ENCODE data around the gene TMC5. TPM values are rescaled to one million over a fixed set of nuclear protein-coding genes. Genes with fewer than 3 reads are reported as not detected.

The TMC5 gene
- total RNA-seq, 1 experiment from 2014 or later, result 3.5 TPM

GRCh38 chr16:19512297-19512696 lies 94.6 kb downstream of the TMC5 start:
- no peak overlapping the region for H3K4me3 ChIP-seq (ENCODE audit: low read depth, low read length, poor library complexity, severe bottlenecking)
- H3K36me3 ChIP-seq (ENCODE audit: insufficient read depth, low read length, poor library complexity, severe bottlenecking), result peaks cover 34% of the 10 kb centered on the region
- H3K27me3 ChIP-seq (replicated peaks; ENCODE audit: insufficient read depth, low read depth, low read length, poor library complexity), result no peaks in the 10 kb centered on the region
- H3K9me3 ChIP-seq (ENCODE audit: low read depth, low read length, poor library complexity, severe bottlenecking), result no peaks in the 10 kb centered on the region
- no peak for DNase-seq (ENCODE audit: low spot score)
- no peak for TF ChIP-seq CTCF (conservative IDR thresholded peaks at IDR 0.05; ENCODE audit: low read depth, low read length)
- TF ChIP-seq EZH2 (IDR thresholded peaks at IDR 0.05; ENCODE audit: borderline replicate concordance, low read depth, low read length, poor library complexity, severe bottlenecking), result no peak
- intact Hi-C loops (cut with micrococcal nuclease; ENCODE audit: unreplicated experiment), result no loop called here
- no TSS peak for BruUV-seq (replicated peaks)
- no peak overlapping the region for H3K27ac ChIP-seq (ENCODE audit: low read depth, low read length, poor library complexity, severe bottlenecking)
- CTCF ChIA-PET, result no interaction called here
- no peaks in the 10 kb centered on the region for H3K4me1 ChIP-seq (ENCODE audit: insufficient read depth, low read length, poor library complexity, severe bottlenecking)
- POLR2A ChIA-PET (ENCODE audit: low non-redundant PET), result no interaction called here

- Histone ChIP-seq H3K4me3 (ENCODE audit: low read depth, low read length, poor library complexity, severe bottlenecking) (no peak overlapping the region), H3K36me3 (ENCODE audit: insufficient read depth, low read length, poor library complexity, severe bottlenecking) (peaks cover 32% of the 10 kb centered on the region), H3K27me3 (replicated peaks; ENCODE audit: insufficient read depth, low read depth, low read length, poor library complexity) (no peaks in the 10 kb centered on the region), H3K4me1 (ENCODE audit: insufficient read depth, low read length, poor library complexity, severe bottlenecking) (peaks cover 3% of the 10 kb centered on the region), H3K9me3 (ENCODE audit: low read depth, low read length, poor library complexity, severe bottlenecking) (no peaks in the 10 kb centered on the region), H3K27ac (ENCODE audit: low read depth, low read length, poor library complexity, severe bottlenecking) (no peak overlapping the region)
- no peak for TF ChIP-seq EZH2 (IDR thresholded peaks at IDR 0.05; ENCODE audit: borderline replicate concordance, low read depth, low read length, poor library complexity, severe bottlenecking)
- no peak for TF ChIP-seq CTCF (conservative IDR thresholded peaks at IDR 0.05; ENCODE audit: low read depth, low read length)
- ChIA-PET CTCF (interaction anchor here (0.6 kb wide), 1 partner anchor 20 kb away, joined by 3 read pairs; no protein-coding TSS in a partner anchor), POLR2A (ENCODE audit: low non-redundant PET) (no interaction called here)
- BruUV-seq (replicated peaks), result no TSS peak
- intact Hi-C loops (cut with micrococcal nuclease; ENCODE audit: unreplicated experiment), result no loop called here
- no peak for DNase-seq (ENCODE audit: low spot score)
These were observed 95.8 kb downstream of the TMC5 start for GRCh38 chr16:19513377-19514053.

- no peak overlapping the region for H3K4me3 ChIP-seq (ENCODE audit: low read depth, low read length, poor library complexity, severe bottlenecking)
- H3K4me1 ChIP-seq (ENCODE audit: insufficient read depth, low read length, poor library complexity, severe bottlenecking), result peaks cover 11% of the 10 kb centered on the region
- H3K27me3 ChIP-seq (replicated peaks; ENCODE audit: insufficient read depth, low read depth, low read length, poor library complexity), result no peaks in the 10 kb centered on the region
- DNase-seq (ENCODE audit: low spot score), result no peak
- POLR2A ChIA-PET (ENCODE audit: low non-redundant PET), result no interaction called here
- intact Hi-C loops (cut with micrococcal nuclease; ENCODE audit: unreplicated experiment), result no loop called here
- no peak for TF ChIP-seq EZH2 (IDR thresholded peaks at IDR 0.05; ENCODE audit: borderline replicate concordance, low read depth, low read length, poor library complexity, severe bottlenecking)
- no peak for TF ChIP-seq CTCF (conservative IDR thresholded peaks at IDR 0.05; ENCODE audit: low read depth, low read length)
- CTCF ChIA-PET, result no interaction called here
- H3K27ac ChIP-seq (ENCODE audit: low read depth, low read length, poor library complexity, severe bottlenecking), result no peak overlapping the region
- H3K36me3 ChIP-seq (ENCODE audit: insufficient read depth, low read length, poor library complexity, severe bottlenecking), result peaks cover 26% of the 10 kb centered on the region
- no TSS peak for BruUV-seq (replicated peaks)
- no peaks in the 10 kb centered on the region for H3K9me3 ChIP-seq (ENCODE audit: low read depth, low read length, poor library complexity, severe bottlenecking)
These were observed 98.1 kb downstream of the TMC5 start for GRCh38 chr16:19515757-19516156.

Measured in A673 (cell line).